HAP-1 (cell line): ENCODE measurements around the gene ST3GAL2.
A peak's percentile ranks its signal among the peaks of the same experiment; 100 is the strongest.

Experiments
- DNase-seq, 2 experiments: peaks; one replicate each; pipeline ENCODE4 v3.0.0-alpha.2; 2016 to 2020; ENCODE audit warnings: low spot score in 2 of 2
- H3K27me3 ChIP-seq: fragments of 250-450 bp; sonication (Bioruptor Pico); 2 replicates; pipeline ENCODE4 v1.5.1; 2020; ENCODE audit warnings: low read depth, mild to moderate bottlenecking, moderate library complexity
- H3K36me3 ChIP-seq: fragments of 250-450 bp; sonication (Bioruptor Pico); replicated peaks from 2 replicates; pipeline ENCODE4 v1.5.1; 2020; ENCODE audit warnings: mild to moderate bottlenecking
- H3K4me1 ChIP-seq: fragments of 250-450 bp; sonication (Bioruptor Pico); 2 replicates; pipeline ENCODE4 v1.5.1; 2020; ENCODE audit warnings: mild to moderate bottlenecking
- H3K4me3 ChIP-seq: fragments of 250-450 bp; sonication (Bioruptor Pico); 2 replicates; pipeline ENCODE4 v1.5.1; 2020; ENCODE audit warnings: mild to moderate bottlenecking, moderate library complexity
- H3K9me3 ChIP-seq: fragments of 250-450 bp; sonication (Bioruptor Pico); 2 replicates; pipeline ENCODE4 v1.5.1; 2020; ENCODE audit warnings: mild to moderate bottlenecking, moderate library complexity
- in situ Hi-C: fragments of 300-500 bp; cut with MboI; formaldehyde crosslinking; loops from 3 replicates; pipeline ENCODE4 v1.14.3; 2020; ENCODE audit warnings: low sequenced_read_pairs, inconsistent platforms, mixed read lengths

The ST3GAL2 gene

GRCh38 chr16:70402916-70403659 is 35.8 kb downstream of the ST3GAL2 start:
- in situ Hi-C loops: no loop called here

GRCh38 chr16:70399951-70400350 is 38.9 kb downstream of the ST3GAL2 start:
- Histone ChIP-seq H3K36me3 (peaks cover 5% of the 10 kb centered on the region; the same call in 1 of the 2 replicates), H3K4me1 (no peaks in the 10 kb centered on the region)
- in situ Hi-C loops: loop anchor here (10.0 kb wide), 1 partner anchor 255 kb away; no protein-coding TSS in a partner anchor

More at GRCh38 chr16:70402916-70403659, 35.8 kb downstream of the ST3GAL2 start:
- Histone ChIP-seq H3K27me3 (no peaks in the 10 kb centered on the region), H3K4me3 (no peak overlapping the region), H3K4me1 (no peaks in the 10 kb centered on the region), H3K36me3 (0 out of 2 replicates have a peak, but pooled peaks cover 1% of the 10 kb centered on the region), H3K9me3 (no peaks in the 10 kb centered on the region)
- DNase-seq: no peak

GRCh38 chr16:70399381-70399780 is 39.5 kb downstream of the ST3GAL2 start:
- in situ Hi-C loops: loop anchor here (10.0 kb wide), 1 partner anchor 255 kb away; no protein-coding TSS in a partner anchor
- Histone ChIP-seq H3K36me3 (peaks cover 9% of the 10 kb centered on the region; the same call in 1 of the 2 replicates), H3K9me3 (no peaks in the 10 kb centered on the region), H3K27me3 (no peaks in the 10 kb centered on the region), H3K4me3 (no peak overlapping the region), H3K4me1 (no peaks in the 10 kb centered on the region)
- no peak for DNase-seq

More at GRCh38 chr16:70399951-70400350, 38.9 kb downstream of the ST3GAL2 start:
- no peaks in the 10 kb centered on the region for H3K27me3 ChIP-seq
- no peak overlapping the region for H3K4me3 ChIP-seq
- no peak for DNase-seq
- no peaks in the 10 kb centered on the region for H3K9me3 ChIP-seq

- Histone ChIP-seq H3K36me3 (peaks cover 9% of the 10 kb centered on the region; the same call in 1 of the 2 replicates), H3K9me3 (no peaks in the 10 kb centered on the region)
Observed at GRCh38 chr16:70398177-70398743, 40.6 kb downstream of the ST3GAL2 start.

GRCh38 chr16:70396246-70396904 is 42.5 kb downstream of the ST3GAL2 start:
- in situ Hi-C loops: loop anchor here (10.0 kb wide), 1 partner anchor 258 kb away; no protein-coding TSS in a partner anchor
- no peaks in the 10 kb centered on the region for H3K4me1 ChIP-seq
- H3K27me3 ChIP-seq: no peaks in the 10 kb centered on the region
- H3K9me3 ChIP-seq: no peaks in the 10 kb centered on the region
- peaks cover 9% of the 10 kb centered on the region; the same call in 1 of the 2 replicates for H3K36me3 ChIP-seq
- no peak for DNase-seq
- H3K4me3 ChIP-seq: no peak overlapping the region

More at GRCh38 chr16:70398177-70398743, 40.6 kb downstream of the ST3GAL2 start:
- Histone ChIP-seq H3K4me3 (no peak overlapping the region), H3K27me3 (no peaks in the 10 kb centered on the region), H3K4me1 (no peaks in the 10 kb centered on the region)
- DNase-seq: no peak
- in situ Hi-C loops: loop anchor here (10.0 kb wide), 1 partner anchor 257 kb away; no protein-coding TSS in a partner anchor

GRCh38 chr16:70395345-70395901 is 43.5 kb downstream of the ST3GAL2 start:
- no peaks in the 10 kb centered on the region for H3K9me3 ChIP-seq
- peaks cover 9% of the 10 kb centered on the region; the same call in 1 of the 2 replicates for H3K36me3 ChIP-seq
- in situ Hi-C loops: loop anchor here (10.0 kb wide), 1 partner anchor 259 kb away; no protein-coding TSS in a partner anchor
- DNase-seq: peak; percentile 34 to 85
- no peak overlapping the region for H3K4me3 ChIP-seq
- H3K27me3 ChIP-seq: no peaks in the 10 kb centered on the region
- H3K4me1 ChIP-seq: no peaks in the 10 kb centered on the region

GRCh38 chr16:70394853-70395252 is 44.0 kb downstream of the ST3GAL2 start:
- Histone ChIP-seq H3K4me3 (no peak overlapping the region), H3K4me1 (no peaks in the 10 kb centered on the region), H3K27me3 (no peaks in the 10 kb centered on the region), H3K9me3 (no peaks in the 10 kb centered on the region), H3K36me3 (peaks cover 9% of the 10 kb centered on the region; the same call in 1 of the 2 replicates)
- in situ Hi-C loops: loop anchor here (10.0 kb wide), 1 partner anchor 260 kb away; no protein-coding TSS in a partner anchor
- no peak for DNase-seq

- in situ Hi-C loops: loop anchor here (10.0 kb wide), 1 partner anchor 261 kb away; no protein-coding TSS in a partner anchor
- H3K4me1 ChIP-seq: no peaks in the 10 kb centered on the region
Observed at GRCh38 chr16:70393662-70394061, 45.2 kb downstream of the ST3GAL2 start.

GRCh38 chr16:70392606-70393005 is 46.3 kb downstream of the ST3GAL2 start:
- no peaks in the 10 kb centered on the region for H3K9me3 ChIP-seq
- H3K4me1 ChIP-seq: no peaks in the 10 kb centered on the region
- in situ Hi-C loops: loop anchor here (10.0 kb wide), 1 partner anchor 262 kb away; no protein-coding TSS in a partner anchor
- no peak overlapping the region for H3K4me3 ChIP-seq
- peaks cover 11% of the 10 kb centered on the region; the same call in 1 of the 2 replicates for H3K36me3 ChIP-seq
- H3K27me3 ChIP-seq: no peaks in the 10 kb centered on the region
- DNase-seq: no peak

More at GRCh38 chr16:70393662-70394061, 45.2 kb downstream of the ST3GAL2 start:
- Histone ChIP-seq H3K4me3 (no peak overlapping the region), H3K27me3 (no peaks in the 10 kb centered on the region), H3K36me3 (peaks cover 9% of the 10 kb centered on the region; the same call in 1 of the 2 replicates), H3K9me3 (no peaks in the 10 kb centered on the region)
- DNase-seq: no peak

GRCh38 chr16:70391881-70392481 is 46.9 kb downstream of the ST3GAL2 start:
- Histone ChIP-seq H3K4me3 (no peak overlapping the region), H3K36me3 (peaks cover 14% of the 10 kb centered on the region), H3K9me3 (no peaks in the 10 kb centered on the region), H3K4me1 (no peaks in the 10 kb centered on the region), H3K27me3 (no peaks in the 10 kb centered on the region)
- in situ Hi-C loops: loop anchor here (10.0 kb wide), 1 partner anchor 263 kb away; no protein-coding TSS in a partner anchor
- no peak for DNase-seq

- Histone ChIP-seq H3K27me3 (no peaks in the 10 kb centered on the region), H3K4me1 (no peaks in the 10 kb centered on the region), H3K9me3 (no peaks in the 10 kb centered on the region), H3K36me3 (peaks cover 19% of the 10 kb centered on the region), H3K4me3 (no peak overlapping the region)
- no peak for DNase-seq
- in situ Hi-C loops: loop anchor here (10.0 kb wide), 1 partner anchor 263 kb away; no protein-coding TSS in a partner anchor
Observed at GRCh38 chr16:70391446-70391845, 47.5 kb downstream of the ST3GAL2 start.

- no peaks in the 10 kb centered on the region for H3K9me3 ChIP-seq
- peaks cover 21% of the 10 kb centered on the region for H3K36me3 ChIP-seq
- no peaks in the 10 kb centered on the region for H3K27me3 ChIP-seq
- in situ Hi-C loops: loop anchor here (10.0 kb wide), 1 partner anchor 264 kb away; no protein-coding TSS in a partner anchor
- no peaks in the 10 kb centered on the region for H3K4me1 ChIP-seq
- DNase-seq: no peak
- H3K4me3 ChIP-seq: no peak overlapping the region
Observed at GRCh38 chr16:70390774-70391173, 48.1 kb downstream of the ST3GAL2 start.
